Measurements from ENCODE around the gene UBA6.
"Not testable (repeated sequence)": the region's sequence is repeated elsewhere in the genome, so short reads cannot be mapped to it uniquely, and the experiment has no call there.

UBA6 gene

GRCh38 chr4:67721770-67722597 lies 21.0 kb upstream of the UBA6 start:
- Mint-ChIP-seq H3K4me3 (no peak overlapping the region), H3K36me3 (ENCODE audit: low read depth) (peaks cover 39% of the 10 kb centered on the region), H3K27ac (no peak overlapping the region), H3K9me3 (peaks cover 2% of the 10 kb centered on the region), H3K27me3 (no peaks in the 10 kb centered on the region), H3K4me1 (ENCODE audit: low read depth) (peaks cover 7% of the 10 kb centered on the region)
- DNase-seq, result no peak

- DNase-seq, result no peak
- Mint-ChIP-seq H3K4me3 (no peak overlapping the region), H3K9me3 (no peaks in the 10 kb centered on the region), H3K4me1 (ENCODE audit: low read depth) (peaks cover 3% of the 10 kb centered on the region), H3K36me3 (ENCODE audit: low read depth) (peaks cover 45% of the 10 kb centered on the region), H3K27me3 (no peaks in the 10 kb centered on the region), H3K27ac (no peak overlapping the region)
Observed at GRCh38 chr4:67721315-67721769, 20.4 kb upstream of the UBA6 start.

GRCh38 chr4:67719953-67720617 lies 19.1 kb upstream of the UBA6 start:
- no peak for DNase-seq
- Mint-ChIP-seq H3K27me3 (no peaks in the 10 kb centered on the region), H3K27ac (no peak overlapping the region), H3K36me3 (ENCODE audit: low read depth) (peaks cover 53% of the 10 kb centered on the region), H3K9me3 (no peaks in the 10 kb centered on the region), H3K4me1 (ENCODE audit: low read depth) (peaks cover 3% of the 10 kb centered on the region), H3K4me3 (no peak overlapping the region)

- Mint-ChIP-seq H3K27ac (no peak overlapping the region), H3K9me3 (no peaks in the 10 kb centered on the region), H3K4me1 (ENCODE audit: low read depth) (peaks cover 13% of the 10 kb centered on the region), H3K4me3 (no peak overlapping the region), H3K36me3 (ENCODE audit: low read depth) (peaks cover 63% of the 10 kb centered on the region), H3K27me3 (no peaks in the 10 kb centered on the region)
- DNase-seq, result no peak
Observed at GRCh38 chr4:67718848-67719247, 17.9 kb upstream of the UBA6 start.

- no peaks in the 10 kb centered on the region for H3K27me3 Mint-ChIP-seq
- no peak overlapping the region for H3K27ac Mint-ChIP-seq
- no peaks in the 10 kb centered on the region for H3K9me3 Mint-ChIP-seq
- no peak for DNase-seq
- peaks cover 65% of the 10 kb centered on the region for H3K36me3 Mint-ChIP-seq (ENCODE audit: low read depth)
- H3K4me1 Mint-ChIP-seq (ENCODE audit: low read depth), result peaks cover 20% of the 10 kb centered on the region
- no peak overlapping the region for H3K4me3 Mint-ChIP-seq
Observed at GRCh38 chr4:67717586-67717985, 16.6 kb upstream of the UBA6 start.

- H3K36me3 Mint-ChIP-seq (ENCODE audit: low read depth), result peaks cover 54% of the 10 kb centered on the region
- H3K27me3 Mint-ChIP-seq, result no peaks in the 10 kb centered on the region
- no peaks in the 10 kb centered on the region for H3K9me3 Mint-ChIP-seq
- DNase-seq, result no peak
- H3K4me1 Mint-ChIP-seq (ENCODE audit: low read depth), result peaks cover 29% of the 10 kb centered on the region
- H3K4me3 Mint-ChIP-seq, result no peak overlapping the region
- no peak overlapping the region for H3K27ac Mint-ChIP-seq
Observed at GRCh38 chr4:67714955-67715354, 14.0 kb upstream of the UBA6 start.

GRCh38 chr4:67714248-67714583 lies 13.3 kb upstream of the UBA6 start:
- Mint-ChIP-seq H3K36me3 (ENCODE audit: low read depth) (peaks cover 58% of the 10 kb centered on the region), H3K4me3 (peak overlapping the region; percentile 7), H3K9me3 (no peaks in the 10 kb centered on the region), H3K27me3 (no peaks in the 10 kb centered on the region), H3K27ac (peak overlapping the region; percentile 51), H3K4me1 (ENCODE audit: low read depth) (peaks cover 30% of the 10 kb centered on the region)
- DNase-seq, result no peak

GRCh38 chr4:67713529-67714247 lies 12.7 kb upstream of the UBA6 start:
- Mint-ChIP-seq H3K27me3 (no peaks in the 10 kb centered on the region), H3K27ac (peak overlapping the region; percentile 51), H3K4me3 (peak overlapping the region; percentile 7), H3K9me3 (no peaks in the 10 kb centered on the region), H3K4me1 (ENCODE audit: low read depth) (peaks cover 32% of the 10 kb centered on the region), H3K36me3 (ENCODE audit: low read depth) (peaks cover 59% of the 10 kb centered on the region)
- no peak for DNase-seq

GRCh38 chr4:67712650-67713528 lies 11.9 kb upstream of the UBA6 start:
- DNase-seq, result no peak
- peaks cover 35% of the 10 kb centered on the region for H3K4me1 Mint-ChIP-seq (ENCODE audit: low read depth)
- no peaks in the 10 kb centered on the region for H3K9me3 Mint-ChIP-seq
- H3K4me3 Mint-ChIP-seq, result no peak overlapping the region
- H3K27ac Mint-ChIP-seq, result peak overlapping the region; percentile 44
- no peaks in the 10 kb centered on the region for H3K27me3 Mint-ChIP-seq
- peaks cover 63% of the 10 kb centered on the region for H3K36me3 Mint-ChIP-seq (ENCODE audit: low read depth)

GRCh38 chr4:67712000-67712625 lies 11.2 kb upstream of the UBA6 start:
- peaks cover 60% of the 10 kb centered on the region for H3K36me3 Mint-ChIP-seq (ENCODE audit: low read depth)
- H3K27me3 Mint-ChIP-seq, result no peaks in the 10 kb centered on the region
- H3K4me3 Mint-ChIP-seq, result no peak overlapping the region
- no peak for DNase-seq
- H3K27ac Mint-ChIP-seq, result no peak overlapping the region
- H3K9me3 Mint-ChIP-seq, result peaks cover 2% of the 10 kb centered on the region
- H3K4me1 Mint-ChIP-seq (ENCODE audit: low read depth), result peaks cover 37% of the 10 kb centered on the region

GRCh38 chr4:67706682-67707081 lies 5.7 kb upstream of the UBA6 start:
- not testable (repeated sequence) for H3K27me3 Mint-ChIP-seq, H3K4me3 Mint-ChIP-seq, DNase-seq, H3K27ac Mint-ChIP-seq
- Mint-ChIP-seq H3K9me3 (peaks cover 14% of the 10 kb centered on the region), H3K36me3 (ENCODE audit: low read depth) (peaks cover 65% of the 10 kb centered on the region), H3K4me1 (ENCODE audit: low read depth) (peaks cover 53% of the 10 kb centered on the region)

GRCh38 chr4:67704843-67705242 lies 3.9 kb upstream of the UBA6 start:
- Mint-ChIP-seq H3K27me3 (no peaks in the 10 kb centered on the region), H3K9me3 (peaks cover 14% of the 10 kb centered on the region), H3K36me3 (ENCODE audit: low read depth) (peaks cover 66% of the 10 kb centered on the region), H3K4me3 (no peak overlapping the region), H3K4me1 (ENCODE audit: low read depth) (peaks cover 52% of the 10 kb centered on the region), H3K27ac (no peak overlapping the region)
- DNase-seq, result no peak

GRCh38 chr4:67702166-67702565 lies 1.2 kb upstream of the UBA6 start:
- Mint-ChIP-seq H3K36me3 (ENCODE audit: low read depth) (peaks cover 63% of the 10 kb centered on the region), H3K4me3 (peak overlapping the region; percentile 88), H3K27me3 (no peaks in the 10 kb centered on the region), H3K27ac (peak overlapping the region; percentile 96), H3K9me3 (peaks cover 11% of the 10 kb centered on the region), H3K4me1 (ENCODE audit: low read depth) (peaks cover 65% of the 10 kb centered on the region)
- DNase-seq, result no peak

- peak overlapping the region; percentile 88 for H3K4me3 Mint-ChIP-seq
- peaks cover 59% of the 10 kb centered on the region for H3K36me3 Mint-ChIP-seq (ENCODE audit: low read depth)
- no peak for DNase-seq
- peaks cover 8% of the 10 kb centered on the region for H3K9me3 Mint-ChIP-seq
- no peaks in the 10 kb centered on the region for H3K27me3 Mint-ChIP-seq
- H3K4me1 Mint-ChIP-seq (ENCODE audit: low read depth), result peaks cover 63% of the 10 kb centered on the region
- peak overlapping the region; percentile 96 for H3K27ac Mint-ChIP-seq
Observed at GRCh38 chr4:67701517-67701850, 529 bp upstream of the UBA6 start.
